SK-N-MC (cell line): Measurements from ENCODE around the gene SPATS2L.

ENCODE experiments used
- EZH2 ChIP-seq: fragments of 200-600 bp; sonication (generic); IDR thresholded peaks from one replicate; pipeline ENCODE4 v1.6.1; 2017; ENCODE audit warnings: antibody characterized with exemption
- FOXP2 ChIP-seq: optimal IDR thresholded peaks from 2 replicates; pipeline ENCODE3; 2011; ENCODE audit warnings: mild to moderate bottlenecking, moderate library complexity; ENCODE audit not compliant: insufficient read depth; ENCODE audit errors: extremely low read length, control extremely low read depth
- POLR2AphosphoS5 ChIP-seq: IDR thresholded peaks from 2 replicates; pipeline ENCODE4 v1.6.1; 2012; ENCODE audit warnings: mild to moderate bottlenecking, low read depth, low read length, borderline replicate concordance

DNA sequence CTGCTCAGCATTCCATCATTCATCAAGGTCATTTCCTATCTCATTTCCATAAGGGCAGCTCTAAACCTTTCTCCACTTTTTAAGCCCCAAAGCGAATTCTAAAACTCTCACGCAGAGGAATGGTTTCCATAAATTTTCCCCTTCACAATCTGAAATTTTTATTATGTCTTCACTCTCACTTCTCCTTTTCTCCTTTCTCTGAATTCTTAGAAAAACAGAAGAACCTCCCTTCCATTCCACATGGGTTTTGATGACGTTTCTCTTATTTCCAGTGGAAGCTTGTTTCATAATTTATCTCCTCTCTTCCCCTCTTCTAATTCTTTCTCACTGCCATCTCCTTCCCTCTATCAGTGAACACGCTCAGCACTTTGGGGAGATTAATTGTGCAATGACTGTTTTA, 97.3 kb downstream of the SPATS2L start:
- no peak for TF ChIP-seq POLR2AphosphoS5
- no peak for TF ChIP-seq EZH2
- no peak for TF ChIP-seq FOXP2
